Iris pigment epithelial cell (primary cell): ENCODE measurements around the gene TMEM184A.
"Not testable (repeated sequence)": the region's sequence is repeated elsewhere in the genome, so short reads cannot be mapped to it uniquely, and the experiment has no call there.

Experiments used
- DNase-seq: peaks from one replicate; pipeline ENCODE4 v3.0.0-alpha.2; 2011; ENCODE audit warnings: low read depth

The TMEM184A gene

GRCh38 chr7:1590476-1590875 lies 34.5 kb upstream of the TMEM184A start:
- DNase-seq: no peak

- no peak for DNase-seq
Observed at GRCh38 chr7:1588978-1589377, 33.0 kb upstream of the TMEM184A start.

GRCh38 chr7:1587738-1588137 lies 31.7 kb upstream of the TMEM184A start:
- DNase-seq: no peak

GRCh38 chr7:1586827-1587705 lies 31.1 kb upstream of the TMEM184A start:
- DNase-seq: no peak

- no peak for DNase-seq
Observed at GRCh38 chr7:1586126-1586826, 30.3 kb upstream of the TMEM184A start.

GRCh38 chr7:1585142-1585981 lies 29.4 kb upstream of the TMEM184A start:
- no peak for DNase-seq

GRCh38 chr7:1584700-1585099 lies 28.7 kb upstream of the TMEM184A start:
- DNase-seq: no peak

- DNase-seq: not testable (repeated sequence)
Observed at GRCh38 chr7:1583241-1583930, 27.4 kb upstream of the TMEM184A start.

GRCh38 chr7:1580422-1581030 lies 24.5 kb upstream of the TMEM184A start:
- no peak for DNase-seq

- peak; percentile 42 for DNase-seq
Observed at GRCh38 chr7:1579481-1580421, 23.7 kb upstream of the TMEM184A start.

- DNase-seq: no peak
Observed at GRCh38 chr7:1578513-1578912, 22.5 kb upstream of the TMEM184A start.

GRCh38 chr7:1576521-1577253 lies 20.7 kb upstream of the TMEM184A start:
- DNase-seq: no peak

GRCh38 chr7:1575809-1576208 lies 19.8 kb upstream of the TMEM184A start:
- no peak for DNase-seq

GRCh38 chr7:1572111-1572822 lies 16.3 kb upstream of the TMEM184A start:
- DNase-seq: no peak

- DNase-seq: peak; percentile 95
Observed at GRCh38 chr7:1569833-1570632, 14.0 kb upstream of the TMEM184A start, which contains the start of gene PSMG3. PSMG3 (minus strand) TSS chr7:1570032; CDS start chr7:1569339, 693 bp downstream.

- DNase-seq: no peak
Observed at GRCh38 chr7:1569440-1569832, 13.4 kb upstream of the TMEM184A start.

GRCh38 chr7:1569016-1569415 lies 13.0 kb upstream of the TMEM184A start:
- peak; percentile 68 for DNase-seq
